ENCODE data around the gene AGAP3.

DNA sequence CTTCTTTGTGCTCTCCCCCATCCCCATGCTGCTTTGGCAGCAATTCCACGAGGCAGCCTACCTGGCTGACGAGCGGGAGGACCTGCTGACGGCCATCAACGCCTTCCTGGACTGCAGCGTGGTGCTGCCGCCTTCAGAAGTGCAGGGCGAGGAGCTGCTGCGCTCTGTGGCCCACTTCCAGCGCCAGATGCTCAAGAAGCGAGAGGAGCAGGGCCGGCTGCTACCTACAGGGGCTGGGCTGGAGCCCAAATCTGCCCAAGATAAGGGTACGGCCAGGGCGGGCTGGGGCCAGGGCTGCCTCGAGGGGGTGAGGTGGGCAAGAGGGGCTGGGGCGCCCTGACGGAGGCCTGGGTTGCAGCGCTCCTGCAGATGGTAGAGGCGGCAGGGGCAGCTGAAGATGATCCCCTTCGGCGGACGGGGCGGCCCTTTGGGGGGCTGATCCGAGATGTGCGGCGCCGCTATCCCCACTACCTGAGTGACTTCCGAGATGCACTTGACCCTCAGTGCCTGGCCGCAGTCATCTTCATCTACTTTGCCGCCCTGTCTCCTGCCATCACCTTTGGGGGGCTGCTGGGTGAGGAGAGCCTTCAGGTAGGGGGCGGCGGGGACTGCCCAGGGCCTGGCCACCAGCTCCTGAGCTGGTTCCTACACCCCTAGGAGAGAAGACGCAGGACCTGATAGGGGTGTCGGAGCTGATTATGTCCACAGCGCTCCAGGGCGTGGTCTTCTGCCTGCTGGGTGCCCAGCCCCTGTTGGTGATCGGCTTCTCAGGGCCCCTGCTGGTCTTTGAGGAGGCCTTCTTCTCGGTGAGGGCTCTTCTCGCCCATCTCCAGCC lies 15.0 kb upstream of the AGAP3 start:
- TF ChIP-seq, protein P1, sequence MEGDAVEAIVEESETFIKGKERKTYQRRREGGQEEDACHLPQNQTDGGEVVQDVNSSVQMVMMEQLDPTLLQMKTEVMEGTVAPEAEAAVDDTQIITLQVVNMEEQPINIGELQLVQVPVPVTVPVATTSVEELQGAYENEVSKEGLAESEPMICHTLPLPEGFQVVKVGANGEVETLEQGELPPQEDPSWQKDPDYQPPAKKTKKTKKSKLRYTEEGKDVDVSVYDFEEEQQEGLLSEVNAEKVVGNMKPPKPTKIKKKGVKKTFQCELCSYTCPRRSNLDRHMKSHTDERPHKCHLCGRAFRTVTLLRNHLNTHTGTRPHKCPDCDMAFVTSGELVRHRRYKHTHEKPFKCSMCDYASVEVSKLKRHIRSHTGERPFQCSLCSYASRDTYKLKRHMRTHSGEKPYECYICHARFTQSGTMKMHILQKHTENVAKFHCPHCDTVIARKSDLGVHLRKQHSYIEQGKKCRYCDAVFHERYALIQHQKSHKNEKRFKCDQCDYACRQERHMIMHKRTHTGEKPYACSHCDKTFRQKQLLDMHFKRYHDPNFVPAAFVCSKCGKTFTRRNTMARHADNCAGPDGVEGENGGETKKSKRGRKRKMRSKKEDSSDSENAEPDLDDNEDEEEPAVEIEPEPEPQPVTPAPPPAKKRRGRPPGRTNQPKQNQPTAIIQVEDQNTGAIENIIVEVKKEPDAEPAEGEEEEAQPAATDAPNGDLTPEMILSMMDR (IDR thresholded peaks at IDR 0.05; ENCODE audit: low read depth, low read length), result no peak
- TF ChIP-seq EZH2phosphoT487 (IDR thresholded peaks at IDR 0.05; ENCODE audit: low read depth), result no peak

Measured in OCI-LY3 (cell line).